ENCODE results near the gene PLA2G4B. TPM values are rescaled to one million over a fixed set of nuclear protein-coding genes. Genes with fewer than 3 reads are reported as not detected.

The PLA2G4B gene
- total RNA-seq, 1 donor from 2014 or later, result 3.4 TPM

- TF ChIP-seq CTCF (IDR thresholded peaks at IDR 0.05; ENCODE audit: insufficient read depth, low read length, poor library complexity, severe bottlenecking), result no peak
- DNase-seq (ENCODE audit: low read depth), result no peak
- peaks cover 20% of the 10 kb centered on the region for H3K27me3 ChIP-seq (ENCODE audit: control insufficient read depth, insufficient read depth, low read length)
- no peak overlapping the region for H3K4me3 ChIP-seq (ENCODE audit: low read depth, low read length)
- no peaks in the 10 kb centered on the region for H3K36me3 ChIP-seq (ENCODE audit: control insufficient read depth, insufficient read depth, low read length)
Observed at GRCh38 chr15:41881550-41881919, 42.9 kb downstream of the PLA2G4B start.

DNA sequence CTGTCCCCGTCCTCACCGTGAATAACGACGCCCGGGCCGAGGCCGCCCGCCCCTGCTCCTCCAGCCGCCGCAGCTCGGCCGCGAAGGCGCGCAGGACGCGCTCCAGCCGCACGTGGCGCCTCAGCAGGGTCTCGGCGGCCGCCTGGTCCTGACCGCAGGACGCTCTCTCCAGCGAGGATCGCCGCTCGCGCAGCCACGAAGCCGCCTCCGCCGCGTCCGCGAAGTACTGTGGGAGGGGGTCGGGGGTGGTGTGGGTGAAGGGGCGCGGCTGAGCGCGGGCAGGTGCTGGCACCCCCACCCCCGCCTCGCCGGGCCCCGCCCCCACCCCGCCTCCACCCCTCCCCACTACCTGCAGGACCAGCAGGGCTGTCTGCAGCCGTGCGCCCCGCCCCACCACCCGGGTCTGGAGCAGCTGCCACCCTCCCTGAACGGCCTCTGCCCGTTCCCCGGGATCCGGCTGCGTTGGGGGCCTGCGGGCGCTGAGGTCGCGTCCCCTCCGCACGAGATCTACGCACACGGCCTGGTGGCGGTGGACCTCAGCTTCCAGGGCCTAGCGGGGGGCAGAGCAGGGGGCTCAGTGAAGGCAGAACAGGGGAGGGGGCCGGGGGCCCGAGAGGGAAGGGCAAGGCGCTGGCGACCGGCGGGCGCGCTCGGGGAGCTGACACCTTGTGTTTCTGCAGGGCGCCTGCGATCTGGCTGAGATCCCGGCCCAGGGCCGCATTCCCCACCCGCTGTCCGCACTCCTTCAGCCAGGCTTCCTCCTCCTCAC is 43.5 kb downstream of the PLA2G4B start:
- no peak for TF ChIP-seq CTCF (IDR thresholded peaks at IDR 0.05; ENCODE audit: insufficient read depth, low read length, poor library complexity, severe bottlenecking)
- Histone ChIP-seq H3K4me3 (ENCODE audit: low read depth, low read length) (peak overlapping the region; percentile 6), H3K27me3 (ENCODE audit: control insufficient read depth, insufficient read depth, low read length) (peaks cover 16% of the 10 kb centered on the region), H3K36me3 (ENCODE audit: control insufficient read depth, insufficient read depth, low read length) (no peaks in the 10 kb centered on the region)
- no peak for DNase-seq (ENCODE audit: low read depth)

DNA sequence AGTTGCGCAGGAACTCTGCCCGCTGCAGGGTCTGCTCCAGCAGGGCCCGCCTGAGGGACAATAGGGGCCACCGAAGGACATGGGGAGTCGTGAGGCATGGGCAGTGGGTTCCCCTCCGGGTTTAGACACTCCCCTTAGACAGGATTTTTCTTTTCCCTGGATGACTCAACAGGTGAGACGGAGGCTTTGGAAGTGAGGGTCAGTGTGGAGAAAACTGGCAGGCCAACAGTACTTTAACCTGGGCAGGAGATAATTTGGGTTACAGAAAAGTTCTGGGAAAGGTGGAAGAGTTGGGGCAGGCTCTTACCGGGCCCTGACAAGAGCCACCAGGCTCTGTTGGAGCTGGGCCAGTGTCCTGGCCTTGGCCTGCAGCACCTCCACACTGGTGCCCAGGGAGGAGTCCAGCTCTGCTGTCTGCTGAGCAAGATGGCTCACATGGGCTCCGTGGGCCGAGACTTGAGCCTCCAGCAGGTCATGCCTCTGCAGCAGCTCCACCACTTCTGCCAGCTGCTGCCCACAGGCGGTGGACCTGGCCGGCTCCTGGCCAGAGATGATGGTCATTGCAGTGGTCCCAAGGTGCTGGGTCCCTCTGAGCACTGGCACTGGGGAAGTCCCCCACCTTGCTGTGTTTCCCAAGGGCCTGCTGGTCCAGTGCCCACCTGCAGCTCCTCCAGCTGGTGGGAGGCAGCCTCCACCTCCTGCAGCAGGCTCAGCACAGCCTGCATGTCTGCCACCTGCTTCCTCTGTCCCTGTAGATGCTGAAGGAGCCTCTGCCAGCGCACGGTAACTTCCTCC is 44.2 kb downstream of the PLA2G4B start:
- Histone ChIP-seq H3K4me3 (ENCODE audit: low read depth, low read length) (no peak overlapping the region), H3K36me3 (ENCODE audit: control insufficient read depth, insufficient read depth, low read length) (no peaks in the 10 kb centered on the region), H3K27me3 (ENCODE audit: control insufficient read depth, insufficient read depth, low read length) (peaks cover 16% of the 10 kb centered on the region)
- TF ChIP-seq CTCF (IDR thresholded peaks at IDR 0.05; ENCODE audit: insufficient read depth, low read length, poor library complexity, severe bottlenecking), result no peak
- DNase-seq (ENCODE audit: low read depth), result no peak

DNA sequence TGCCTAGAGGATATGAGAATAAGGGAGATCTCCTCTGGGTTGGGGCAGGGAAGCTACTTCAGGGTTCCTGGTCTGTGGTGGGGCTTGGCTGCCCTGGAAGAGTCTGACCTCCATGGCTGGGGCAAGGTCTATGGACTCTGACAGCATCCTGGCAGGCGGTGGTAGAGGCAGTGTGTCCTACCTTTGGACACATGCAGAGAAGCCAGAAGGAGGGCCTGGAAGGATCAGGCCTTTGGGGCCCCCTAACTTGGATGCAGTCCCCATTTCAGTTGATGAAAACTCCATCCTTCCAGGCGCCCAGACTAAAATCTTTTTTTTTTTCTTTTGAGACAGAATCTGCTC is 44.8 kb downstream of the PLA2G4B start:
- DNase-seq (ENCODE audit: low read depth), result no peak
- no peak for TF ChIP-seq CTCF (IDR thresholded peaks at IDR 0.05; ENCODE audit: insufficient read depth, low read length, poor library complexity, severe bottlenecking)
- H3K4me3 ChIP-seq (ENCODE audit: low read depth, low read length), result no peak overlapping the region
- no peaks in the 10 kb centered on the region for H3K36me3 ChIP-seq (ENCODE audit: control insufficient read depth, insufficient read depth, low read length)
- peaks cover 16% of the 10 kb centered on the region for H3K27me3 ChIP-seq (ENCODE audit: control insufficient read depth, insufficient read depth, low read length)

DNA sequence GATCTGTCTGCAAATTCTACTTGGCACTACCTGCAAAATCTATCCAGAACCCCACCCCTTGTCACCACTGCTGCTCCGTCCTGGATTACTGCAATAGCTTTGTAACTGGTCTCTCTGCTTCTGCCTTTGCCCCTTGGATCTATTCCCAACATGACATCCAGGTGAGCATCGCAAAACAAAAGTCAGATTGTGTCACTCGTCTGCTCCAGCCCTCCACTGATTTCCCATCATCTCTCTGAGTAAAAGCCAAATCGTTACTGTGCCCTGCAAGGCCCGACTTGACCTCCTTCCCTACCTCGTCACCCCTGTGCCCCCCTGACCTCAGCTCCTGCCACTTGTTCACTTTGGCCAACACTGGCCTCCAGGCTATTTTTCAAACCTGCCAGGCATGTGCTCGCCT is 45.8 kb downstream of the PLA2G4B start:
- no peak for TF ChIP-seq CTCF (IDR thresholded peaks at IDR 0.05; ENCODE audit: insufficient read depth, low read length, poor library complexity, severe bottlenecking)
- H3K4me3 ChIP-seq (ENCODE audit: low read depth, low read length), result no peak overlapping the region
- no peaks in the 10 kb centered on the region for H3K36me3 ChIP-seq (ENCODE audit: control insufficient read depth, insufficient read depth, low read length)
- H3K27me3 ChIP-seq (ENCODE audit: control insufficient read depth, insufficient read depth, low read length), result peaks cover 16% of the 10 kb centered on the region
- no peak for DNase-seq (ENCODE audit: low read depth)
